Sigmoid colon (tissue), 7 donors: ENCODE data around the gene C1orf174. TPM values are rescaled to one million over a fixed set of nuclear protein-coding genes. Genes with fewer than 3 reads are reported as not detected.

Experiments
- DNase-seq: peaks from one replicate; pipeline ENCODE4 v3.0.0-alpha.2; 2019
- H3K27ac ChIP-seq, 4 donors: fragments of 200-600 bp; sonication (generic); one replicate each; pipeline ENCODE4 v1.5.1; 2016 to 2019; ENCODE audit warnings: mild to moderate bottlenecking in 1 of 4
- H3K27me3 ChIP-seq, 3 donors: fragments of 200-600 bp; sonication (generic); one replicate each; pipeline ENCODE4 v1.5.1; 2019; ENCODE audit warnings: mild to moderate bottlenecking in 1 of 3
- H3K36me3 ChIP-seq, 4 donors: fragments of 200-600 bp; sonication (generic); one replicate each; pipeline ENCODE4 v1.5.1; 2016 to 2019
- H3K4me1 ChIP-seq, 4 donors: fragments of 200-600 bp; sonication (generic); one replicate each; pipeline ENCODE4 v1.5.1; 2017 to 2019
- H3K4me3 ChIP-seq, 4 donors: fragments of 200-600 bp; sonication (generic); one replicate each; pipeline ENCODE4 v1.5.1; 2017 to 2019; ENCODE audit warnings: mild to moderate bottlenecking in 2 of 4, moderate library complexity in 1 of 4
- H3K9me3 ChIP-seq, 4 donors: fragments of 200-600 bp in 3 of 4; sonication (generic) in 3 of 4; one replicate each; pipeline versions ENCODE4 v1.5.1 to v1.6.1; 2013 to 2019
- CTCF ChIP-seq, 4 experiments: fragments of 450-650 bp in 3 of 4; fragments of 200-600 bp in 1 of 4; IDR thresholded peaks; one replicate each; pipeline ENCODE4 v1.5.1; 2016 to 2019; ENCODE audit warnings: antibody characterized with exemption in 4 of 4, mild to moderate bottlenecking in 3 of 4, moderate library complexity in 2 of 4
- EP300 ChIP-seq, 4 donors: sonication (generic); formaldehyde crosslinking; IDR thresholded peaks; one replicate each; pipeline ENCODE4 v1.6.1; 2017; ENCODE audit warnings: antibody characterized with exemption in 4 of 4
- POLR2A ChIP-seq, 2 donors: fragments of 450-650 bp; IDR thresholded peaks; one replicate each; pipeline ENCODE4 v1.6.1; 2016; ENCODE audit warnings: antibody characterized with exemption in 2 of 2, mild to moderate bottlenecking in 2 of 2, moderate library complexity in 2 of 2
- POLR2AphosphoS5 ChIP-seq, 4 donors: sonication (generic); formaldehyde crosslinking; IDR thresholded peaks; one replicate each; pipeline ENCODE4 v1.6.1; 2017; ENCODE audit warnings: antibody characterized with exemption in 4 of 4
- WGBS, 2 donors: extraction: QIAGEN DNeasy Blood & Tissue Kit; methylation state at CpG; one replicate each; pipeline ENCODE4 v1.1.7; 2013; 5-methylcytosine and 5-hydroxymethylcytosine counted together
- intact Hi-C: fragments of 100-400 bp; cut with DNase I; formaldehyde crosslinking; loops from one replicate; pipeline ENCODE4 v1.15.1; 2023
- polyA plus RNA-seq, 3 donors: library from polyadenylated mRNA; stranded (reverse); fragments of 200-250 nt; gene quantifications; one replicate each; pipeline ENCODE4 v1.2.3, GENCODE V29; 2013
- total RNA-seq, 4 donors: library from RNA; depleted of rRNA; stranded (reverse); fragments of >200 nt; gene quantifications; one replicate each; pipeline ENCODE4 v1.1.0, GENCODE V29; 2016
- donor health status: healthy with polysubstance abuse.
- donor health status: Bipolar disorder and iron deficiency.
- donor health status: healthy.

The C1orf174 gene
- total and polyA plus RNA-seq, 7 donors = 10.8 to 33.0 (median 23.4) TPM

GRCh38 chr1:3886691-3887090, 13.4 kb downstream of the C1orf174 start:
- DNase-seq = no peak
- WGBS, 2 donors = 91 to 93% methylated on average over 8 of the region's 8 CpGs
- Histone ChIP-seq H3K4me1 (no peaks in the 10 kb centered on the region), H3K27me3 (no peaks in the 10 kb centered on the region), H3K27ac (no peak overlapping the region), H3K36me3 (peaks cover 18 to 83% (median 28%) of the 10 kb centered on the region in 4 donors), H3K9me3 (no peaks in the 10 kb centered on the region), H3K4me3 (no peak overlapping the region)
- intact Hi-C loops = no loop called here
- TF ChIP-seq CTCF (IDR thresholded peaks at IDR 0.05) (no peak), POLR2A (IDR thresholded peaks at IDR 0.05) (no peak), EP300 (IDR thresholded peaks at IDR 0.05) (no peak), POLR2AphosphoS5 (IDR thresholded peaks at IDR 0.05) (no peak)

- no peak for DNase-seq
- WGBS, 2 donors = 92 to 93% methylated on average over 15 of the region's 15 CpGs
- TF ChIP-seq CTCF (IDR thresholded peaks at IDR 0.05) (no peak), POLR2A (IDR thresholded peaks at IDR 0.05) (no peak), EP300 (IDR thresholded peaks at IDR 0.05) (no peak), POLR2AphosphoS5 (IDR thresholded peaks at IDR 0.05) (no peak)
- Histone ChIP-seq H3K4me3 (no peak overlapping the region), H3K27ac (no peak overlapping the region), H3K27me3 (no peaks in the 10 kb centered on the region), H3K36me3 (peaks cover 15 to 82% (median 27%) of the 10 kb centered on the region in 4 donors), H3K9me3 (no peaks in the 10 kb centered on the region), H3K4me1 (no peaks in the 10 kb centered on the region)
- intact Hi-C loops = no loop called here
These were observed 13.9 kb downstream of the C1orf174 start for GRCh38 chr1:3886106-3886670.

GRCh38 chr1:3885611-3886010, 14.5 kb downstream of the C1orf174 start:
- TF ChIP-seq POLR2A (IDR thresholded peaks at IDR 0.05) (no peak), POLR2AphosphoS5 (IDR thresholded peaks at IDR 0.05) (no peak), CTCF (IDR thresholded peaks at IDR 0.05) (no peak), EP300 (IDR thresholded peaks at IDR 0.05) (no peak)
- no peak overlapping the region for H3K27ac ChIP-seq
- DNase-seq = no peak
- intact Hi-C loops = no loop called here
- peaks cover 11 to 82% (median 26%) of the 10 kb centered on the region in 4 donors for H3K36me3 ChIP-seq
- no peaks in the 10 kb centered on the region for H3K9me3 ChIP-seq
- 91 to 93% methylated on average over 7 of the region's 7 CpGs for WGBS, 2 donors
- no peak overlapping the region for H3K4me3 ChIP-seq
- H3K27me3 ChIP-seq = no peaks in the 10 kb centered on the region
- H3K4me1 ChIP-seq = no peaks in the 10 kb centered on the region

- no peak for DNase-seq
- no peak for TF ChIP-seq POLR2A (IDR thresholded peaks at IDR 0.05)
- TF ChIP-seq EP300 (IDR thresholded peaks at IDR 0.05) = no peak
- TF ChIP-seq POLR2AphosphoS5 (IDR thresholded peaks at IDR 0.05) = no peak
- TF ChIP-seq CTCF (IDR thresholded peaks at IDR 0.05) = no peak
- WGBS, 2 donors = 92 to 93% methylated on average over 13 of the region's 13 CpGs
- H3K9me3 ChIP-seq = no peaks in the 10 kb centered on the region
- intact Hi-C loops = no loop called here
- no peak overlapping the region for H3K27ac ChIP-seq
- H3K4me1 ChIP-seq = no peaks in the 10 kb centered on the region
- H3K4me3 ChIP-seq = no peak overlapping the region
- peaks cover 4 to 82% (median 20%) of the 10 kb centered on the region in 4 donors for H3K36me3 ChIP-seq
- H3K27me3 ChIP-seq = no peaks in the 10 kb centered on the region
These were observed 15.1 kb downstream of the C1orf174 start for GRCh38 chr1:3884966-3885365.
